ENCODE results near the gene BTBD6. TPM values are rescaled to one million over a fixed set of nuclear protein-coding genes. Genes with fewer than 3 reads are reported as not detected.

BTBD6 gene
- total RNA-seq, 1 donor from 2014 or later = 35.2 TPM

Other genes with a start within 250 kb of the BTBD6 start
- 5.4 TPM for gene CDCA4, start 227.4 kb upstream of the BTBD6 start, total RNA-seq
- 0.74 TPM for gene GPR132, start 183.1 kb upstream of the BTBD6 start, total RNA-seq
- gene JAG2, start 79.8 kb upstream of the BTBD6 start, total RNA-seq = 27.8 TPM
- 14.8 TPM for gene NUDT14, start 67.2 kb upstream of the BTBD6 start, total RNA-seq
- gene BRF1, start 52.5 kb downstream of the BTBD6 start, total RNA-seq = 57.0 TPM
- 67.9 TPM for gene PACS2, start 66.2 kb downstream of the BTBD6 start, total RNA-seq
- gene TEX22, start 150.0 kb downstream of the BTBD6 start, total RNA-seq = 0.25 TPM
- gene MTA1, start 171.3 kb downstream of the BTBD6 start, total RNA-seq = 48.9 TPM
- gene CRIP2, start 226.3 kb downstream of the BTBD6 start, total RNA-seq = 94.9 TPM
- gene CRIP1, start 238.4 kb downstream of the BTBD6 start, total RNA-seq = 2.0 TPM
- 3.0 TPM for gene TEDC1, start 242.7 kb downstream of the BTBD6 start, total RNA-seq

Data from temporal lobe (tissue), 1 donor.